Keratinocyte (primary cell): ENCODE results near the gene WNT7A.

Experiments
- CTCF ChIP-seq, 3 experiments: IDR thresholded peaks in 1 of 3; conservative IDR thresholded peaks in 1 of 3; optimal IDR thresholded peaks in 1 of 3; 2 replicates in 2 of 3; 3 replicates in 1 of 3; pipeline versions ENCODE3 to v1.5.1; 2011; ENCODE audit warnings: low read length in 3 of 3, mild to moderate bottlenecking in 3 of 3, moderate library complexity in 2 of 3, control low read depth in 1 of 3, inconsistent platforms in 1 of 3; ENCODE audit not compliant: insufficient read depth in 2 of 3; ENCODE audit errors: extremely low read depth in 1 of 3
- EZH2 ChIP-seq: IDR thresholded peaks from one replicate; pipeline ENCODE4 v1.6.1; 2012; ENCODE audit warnings: inconsistent platforms, mild to moderate bottlenecking, low read length, moderate library complexity

- TF ChIP-seq EZH2 = no peak
- TF ChIP-seq CTCF (optimal IDR thresholded peaks at IDR 0.05 in 1 of 3, IDR thresholded peaks at IDR 0.05 in 1 of 3, conservative IDR thresholded peaks at IDR 0.05 in 1 of 3; ENCODE audit: extremely low read depth in 1 of 3, insufficient read depth in 2 of 3, low read length in 3 of 3) = no peak
These were observed 35.6 kb downstream of the WNT7A start for GRCh38 chr3:13844286-13844685.
